Astrocyte (in vitro differentiated cells and primary cell): ENCODE measurements around the gene ZSWIM3.

Experiments used
- EZH2 ChIP-seq: IDR thresholded peaks from 2 replicates; pipeline ENCODE4 v1.6.1; 2012; ENCODE audit warnings: mild to moderate bottlenecking, low read length, inconsistent platforms; ENCODE audit not compliant: insufficient read depth
- TF ChIP-seq, protein P1 (sequence below): IDR thresholded peaks from 2 replicates; pipeline ENCODE4 v1.5.1; 2011; ENCODE audit warnings: low read depth, mild to moderate bottlenecking, inconsistent platforms, low read length, moderate library complexity; ENCODE audit not compliant: insufficient read depth

DNA sequence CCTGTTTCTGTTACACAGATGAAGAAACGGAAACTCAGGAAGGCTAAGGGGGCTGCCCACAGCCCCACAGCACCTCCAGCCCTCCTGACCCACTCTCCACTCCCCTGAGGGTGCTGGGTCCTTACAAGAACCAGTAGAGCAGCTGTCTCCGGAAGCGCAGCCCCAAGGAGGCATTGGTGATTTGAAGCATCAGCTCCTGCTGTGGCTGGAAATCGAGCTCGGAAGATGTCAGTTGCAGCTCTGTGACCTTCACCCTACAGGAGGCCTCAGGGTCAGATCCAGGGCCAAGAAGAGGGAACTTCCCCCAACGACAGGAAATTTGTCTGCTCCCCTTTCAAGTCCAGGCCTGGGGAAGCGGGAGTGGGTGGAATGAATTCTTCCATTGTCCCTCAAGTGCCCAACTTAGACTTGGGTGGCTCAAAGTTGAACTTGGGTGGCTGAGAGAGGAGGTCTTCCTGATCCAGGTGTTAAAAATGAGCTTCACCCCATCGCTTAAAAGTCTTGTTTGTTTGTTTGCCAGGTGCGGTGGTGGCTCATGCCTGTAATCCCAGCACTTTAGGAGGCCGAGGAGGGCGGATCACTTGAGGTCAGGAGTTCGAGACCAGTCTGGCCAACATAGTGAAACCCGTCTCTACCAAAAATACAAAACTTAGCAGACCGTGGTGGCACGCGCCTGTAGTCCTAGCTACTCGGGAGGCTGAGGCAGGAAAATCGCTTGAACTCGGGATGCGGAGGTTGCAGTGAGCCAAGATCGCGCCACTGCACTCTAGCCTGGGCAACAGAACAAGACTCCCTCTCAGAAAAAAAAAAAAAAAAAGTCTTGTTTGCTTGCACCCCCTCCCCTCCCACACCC, 52.6 kb downstream of the ZSWIM3 start:
- TF ChIP-seq, protein P1, sequence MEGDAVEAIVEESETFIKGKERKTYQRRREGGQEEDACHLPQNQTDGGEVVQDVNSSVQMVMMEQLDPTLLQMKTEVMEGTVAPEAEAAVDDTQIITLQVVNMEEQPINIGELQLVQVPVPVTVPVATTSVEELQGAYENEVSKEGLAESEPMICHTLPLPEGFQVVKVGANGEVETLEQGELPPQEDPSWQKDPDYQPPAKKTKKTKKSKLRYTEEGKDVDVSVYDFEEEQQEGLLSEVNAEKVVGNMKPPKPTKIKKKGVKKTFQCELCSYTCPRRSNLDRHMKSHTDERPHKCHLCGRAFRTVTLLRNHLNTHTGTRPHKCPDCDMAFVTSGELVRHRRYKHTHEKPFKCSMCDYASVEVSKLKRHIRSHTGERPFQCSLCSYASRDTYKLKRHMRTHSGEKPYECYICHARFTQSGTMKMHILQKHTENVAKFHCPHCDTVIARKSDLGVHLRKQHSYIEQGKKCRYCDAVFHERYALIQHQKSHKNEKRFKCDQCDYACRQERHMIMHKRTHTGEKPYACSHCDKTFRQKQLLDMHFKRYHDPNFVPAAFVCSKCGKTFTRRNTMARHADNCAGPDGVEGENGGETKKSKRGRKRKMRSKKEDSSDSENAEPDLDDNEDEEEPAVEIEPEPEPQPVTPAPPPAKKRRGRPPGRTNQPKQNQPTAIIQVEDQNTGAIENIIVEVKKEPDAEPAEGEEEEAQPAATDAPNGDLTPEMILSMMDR = no peak
- no peak for TF ChIP-seq EZH2
